Measurements from ENCODE around the gene PTGS2. TPM values are rescaled to one million over a fixed set of nuclear protein-coding genes. Genes with fewer than 3 reads are reported as not detected.

The PTGS2 gene
- total RNA-seq (100 to 1,000 TPM in 1 of 2 donors, 10 to 100 TPM in 1; 21.6 to 105 TPM), polyA plus RNA-seq (ENCODE audit: insufficient read length in 6 of 6) (10 to 100 TPM in 1 of 6 donors, 1 to 10 TPM in 5; 2.9 to 16.7 (median 4.3) TPM)
- long read RNA-seq, donor 1, partial matches to known transcripts, result 0 of 1 reads
- long read RNA-seq, donor 1, other reads (novel, unspliced or antisense), result 0 of 1 reads
- long read RNA-seq, donor 2, full-length matches to known transcripts, result 1 of 1 reads
- long read RNA-seq, donor 2, partial matches to known transcripts, result 0 of 1 reads
- long read RNA-seq, donor 2, other reads (novel, unspliced or antisense), result 0 of 1 reads
- long read RNA-seq, donor 3, result 0 reads
- long read RNA-seq, donor 4, partial matches to known transcripts, result 4 of 5 reads
- long read RNA-seq, donor 4, other reads (novel, unspliced or antisense), result 1 of 5 reads
- long read RNA-seq, donor 5, result 0 reads
- long read RNA-seq, donor 6, result 0 reads
- long read RNA-seq, donor 7, result 0 reads
- long read RNA-seq, donor 8, full-length matches to known transcripts, result 1 of 1 reads
- long read RNA-seq, donor 8, partial matches to known transcripts, result 0 of 1 reads
- long read RNA-seq, donor 8, other reads (novel, unspliced or antisense), result 0 of 1 reads
- long read RNA-seq, donor 9, result 0 reads
- long read RNA-seq, donor 10, result 0 reads
- long read RNA-seq, donor 11, result 0 reads
- long read RNA-seq, donor 12, result 0 reads

- ATAC-seq (peak; percentile 97), DNase-seq (peak; percentile 83 to 94 (median 92))
- peaks cover 0 to 28% of the 10 kb centered on the region in 2 donors for H3K36me3 ChIP-seq
- H3K4me1 ChIP-seq, result peaks cover 0 to 14% of the 10 kb centered on the region in 2 donors
- peak within 1 kb of the TSS; percentile 84 to 87 for H3K27ac ChIP-seq
- TF ChIP-seq CTCF (IDR thresholded peaks at IDR 0.05), result peak; percentile 23 to 29
- intact Hi-C loops (cut with DNase I), result no loop called here
- peaks cover 0 to 12% of the 10 kb centered on the region in 2 donors for H3K27me3 ChIP-seq
- H3K9me3 ChIP-seq, result no peaks in the 10 kb centered on the region
- H3K4me3 ChIP-seq, result peak within 1 kb of the TSS; percentile 51 to 65
Observed at GRCh38 chr1:186680245-186681061, at the start of gene PTGS2. PTGS2 (minus strand) TSS chr1:186680423; CDS start chr1:186680290, 133 bp downstream.

- peak; percentile 52 for ATAC-seq
- DNase-seq, result peak in 1 of 4 donors; percentile 6
- intact Hi-C loops (cut with DNase I), result no loop called here
- no peak overlapping the region for H3K27ac ChIP-seq
- H3K27me3 ChIP-seq, result no peaks in the 10 kb centered on the region
- H3K4me1 ChIP-seq, result no peaks in the 10 kb centered on the region
- no peaks in the 10 kb centered on the region for H3K36me3 ChIP-seq
- peak; percentile 48 to 51 for TF ChIP-seq CTCF (IDR thresholded peaks at IDR 0.05)
- H3K9me3 ChIP-seq, result peaks cover 0 to 8% of the 10 kb centered on the region in 2 donors
- no peak overlapping the region for H3K4me3 ChIP-seq
Observed at GRCh38 chr1:186722711-186723309, 42.6 kb upstream of the PTGS2 start.

- H3K4me1 ChIP-seq, result no peaks in the 10 kb centered on the region
- TF ChIP-seq CTCF (IDR thresholded peaks at IDR 0.05), result no peak
Observed at GRCh38 chr1:186717286-186717685, 37.1 kb upstream of the PTGS2 start.

GRCh38 chr1:186715887-186716809, 35.9 kb upstream of the PTGS2 start:
- Histone ChIP-seq H3K4me1 (no peaks in the 10 kb centered on the region), H3K27me3 (no peaks in the 10 kb centered on the region), H3K4me3 (no peak overlapping the region), H3K36me3 (no peaks in the 10 kb centered on the region), H3K27ac (no peak overlapping the region), H3K9me3 (no peaks in the 10 kb centered on the region)
- no peak for ATAC-seq
- TF ChIP-seq CTCF (IDR thresholded peaks at IDR 0.05), result no peak
- DNase-seq, result no peak
- intact Hi-C loops (cut with DNase I), result no loop called here

More at GRCh38 chr1:186717286-186717685, 37.1 kb upstream of the PTGS2 start:
- H3K27ac ChIP-seq, result no peak overlapping the region
- H3K27me3 ChIP-seq, result no peaks in the 10 kb centered on the region
- no peak for ATAC-seq
- intact Hi-C loops (cut with DNase I), result no loop called here
- H3K9me3 ChIP-seq, result no peaks in the 10 kb centered on the region
- no peak overlapping the region for H3K4me3 ChIP-seq
- no peak for DNase-seq
- H3K36me3 ChIP-seq, result no peaks in the 10 kb centered on the region

Measured in left lung (tissue), 14 donors.